ENCODE data around the gene CALML3. TPM values are rescaled to one million over a fixed set of nuclear protein-coding genes. Genes with fewer than 3 reads are reported as not detected.

The CALML3 gene
- total and polyA plus RNA-seq, 2 of the 8 experiments (the other 6 are each of a cell fraction or from before 2014, with no cell fraction given): not detected

GRCh38 chr10:5565671-5566581 lies 41.2 kb downstream of the CALML3 start (continued):
- no peak for TF ChIP-seq CHD7 (IDR thresholded peaks at IDR 0.05; ENCODE audit: insufficient replicate concordance, low read length)
- TF ChIP-seq TCF12 (IDR thresholded peaks at IDR 0.05; ENCODE audit: low read depth, low read length): no peak

Measured in H1 (cell line).